NCI-H510A (cell line): ENCODE measurements around the gene KCNJ18.
"Not testable (repeated sequence)": the region's sequence is repeated elsewhere in the genome, so short reads cannot be mapped to it uniquely, and the experiment has no call there.

Experiments
- DNase-seq: peaks from one replicate; lab custom pipeline; 2025; lab: John Stamatoyannopoulos, UW

KCNJ18 gene

DNA sequence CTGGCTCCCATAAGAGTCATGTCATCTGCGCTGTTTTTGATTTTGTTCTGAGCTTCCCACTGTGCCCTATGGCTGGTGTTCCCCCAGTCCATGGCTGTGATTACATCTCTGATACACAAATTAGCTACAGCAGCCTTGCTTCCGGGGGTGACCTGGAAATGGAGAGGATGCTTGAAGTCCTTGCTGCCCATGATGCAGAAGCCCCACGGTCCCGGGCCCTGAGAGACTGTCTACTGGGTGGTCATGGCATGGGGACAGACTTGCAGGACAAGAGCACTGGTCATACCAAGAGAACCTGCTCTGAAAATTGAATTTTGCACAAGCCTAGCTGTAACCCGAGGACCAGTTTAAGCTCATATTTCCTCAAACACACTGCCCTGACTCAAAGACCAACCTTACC lies 38.8 kb downstream of the KCNJ18 start:
- DNase-seq: not testable (repeated sequence)

- not testable (repeated sequence) for DNase-seq
Observed at GRCh38 chr17:21733931-21734330, 41.6 kb downstream of the KCNJ18 start.

- DNase-seq: not testable (repeated sequence)
Observed at GRCh38 chr17:21735814-21736213, 43.5 kb downstream of the KCNJ18 start.

GRCh38 chr17:21737015-21737580 lies 44.8 kb downstream of the KCNJ18 start:
- DNase-seq: not testable (repeated sequence)

GRCh38 chr17:21738241-21738640 lies 45.9 kb downstream of the KCNJ18 start:
- not testable (repeated sequence) for DNase-seq

DNA sequence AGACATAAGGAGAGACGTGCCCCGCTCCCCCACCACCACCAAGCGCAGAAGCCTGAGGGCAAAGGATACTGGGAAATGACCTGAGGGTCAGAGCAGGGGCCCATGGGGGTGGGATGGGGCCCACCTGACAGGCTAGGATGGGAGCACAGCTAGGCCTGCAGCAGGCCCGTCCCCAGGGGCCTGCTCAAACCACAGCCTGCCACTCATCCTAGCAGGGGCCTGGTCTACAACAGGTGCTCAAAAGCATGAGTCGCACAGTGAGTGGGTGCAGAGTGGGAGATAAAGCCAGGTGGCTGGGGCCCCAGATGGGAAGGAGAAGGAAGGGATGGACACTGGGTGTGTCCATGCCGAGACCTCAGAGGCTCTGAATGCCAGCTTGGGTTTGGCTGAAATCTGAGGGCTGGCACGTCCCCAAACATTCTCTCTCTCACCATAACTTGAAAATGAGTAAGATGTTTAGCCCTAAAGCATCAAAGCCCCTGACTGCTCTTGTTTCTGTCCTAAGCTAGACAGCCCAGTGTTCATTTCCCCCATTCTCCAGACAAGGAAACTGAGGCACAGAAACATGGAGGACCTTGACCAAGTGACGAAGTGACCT lies 46.7 kb downstream of the KCNJ18 start:
- DNase-seq: not testable (repeated sequence)

DNA sequence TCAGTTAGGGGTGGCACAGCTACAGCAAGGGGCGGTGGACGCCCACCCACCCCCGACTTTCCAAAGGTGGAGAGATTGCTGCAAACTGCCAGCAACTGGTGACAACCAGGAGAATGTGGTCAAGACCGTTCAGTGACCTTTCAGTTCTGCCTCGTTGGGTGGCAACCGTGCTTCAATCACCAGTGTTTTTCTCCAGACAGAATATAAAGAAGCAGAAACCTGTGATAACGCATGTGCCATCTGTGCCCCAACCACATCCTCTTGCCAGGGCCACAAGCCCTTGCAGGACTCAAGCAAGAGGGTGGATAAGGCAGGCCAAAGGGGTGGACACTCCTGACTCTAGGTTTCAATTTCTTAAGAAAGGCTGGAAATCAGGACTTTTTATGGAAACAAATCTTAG lies 47.2 kb downstream of the KCNJ18 start:
- not testable (repeated sequence) for DNase-seq

DNA sequence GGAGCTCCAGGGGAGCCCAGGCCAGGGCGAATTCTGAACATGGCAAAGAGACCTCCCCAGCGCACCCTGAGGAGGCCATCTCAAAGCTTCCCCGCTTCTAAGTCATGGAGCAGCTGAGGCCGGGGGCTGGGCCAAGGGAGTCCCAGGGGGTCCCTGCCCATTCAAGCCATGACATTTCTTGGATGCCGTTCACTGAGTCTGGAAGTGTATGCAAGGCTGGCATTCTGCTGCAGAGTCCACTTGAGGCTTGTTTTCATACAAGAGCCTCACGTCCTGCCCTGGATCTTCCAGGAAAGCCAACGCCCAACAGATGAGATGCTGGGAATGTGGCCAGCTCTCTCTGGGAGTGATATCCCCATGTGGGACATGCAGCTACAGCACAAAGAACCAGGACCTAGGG lies 48.5 kb downstream of the KCNJ18 start:
- DNase-seq: not testable (repeated sequence)

DNA sequence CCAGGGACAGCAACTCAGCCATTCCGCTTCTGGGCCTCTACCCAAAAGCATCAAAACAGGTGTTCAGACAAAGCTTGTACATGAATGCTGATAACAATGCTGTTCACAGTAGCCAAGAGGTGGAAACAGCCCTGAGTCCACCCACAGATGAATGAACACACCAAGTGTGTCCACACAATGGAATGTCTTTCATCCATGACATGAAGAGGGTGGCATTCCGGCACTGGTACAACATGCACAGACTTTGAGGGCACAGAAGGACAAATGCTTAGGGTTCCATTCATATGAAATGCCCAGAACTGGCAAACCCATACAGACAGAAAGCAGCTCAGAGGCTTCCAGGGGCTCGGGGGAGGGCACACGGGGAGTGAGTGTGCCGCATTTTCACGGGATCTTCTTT lies 49.2 kb downstream of the KCNJ18 start:
- DNase-seq: not testable (repeated sequence)

DNA sequence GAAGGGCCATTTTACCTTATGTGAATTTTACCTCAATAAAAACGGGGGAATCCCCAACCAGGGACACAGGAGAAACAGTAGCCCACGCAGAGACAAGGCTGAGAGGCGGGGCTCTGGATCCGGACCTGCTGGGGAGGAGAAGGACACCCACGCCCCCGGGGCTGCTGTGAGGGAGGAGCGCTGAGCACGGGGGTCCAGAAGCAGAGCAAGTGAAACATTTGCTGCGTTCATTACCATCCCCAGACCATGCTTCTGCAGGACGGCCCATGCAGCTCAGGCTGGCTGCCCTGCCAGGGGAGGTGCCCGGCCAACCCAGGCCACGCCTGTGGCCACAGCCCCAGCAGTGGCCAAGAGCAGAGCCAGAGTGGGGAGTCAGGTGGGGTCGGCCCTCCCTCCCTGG lies 50.0 kb downstream of the KCNJ18 start:
- DNase-seq: no peak

DNA sequence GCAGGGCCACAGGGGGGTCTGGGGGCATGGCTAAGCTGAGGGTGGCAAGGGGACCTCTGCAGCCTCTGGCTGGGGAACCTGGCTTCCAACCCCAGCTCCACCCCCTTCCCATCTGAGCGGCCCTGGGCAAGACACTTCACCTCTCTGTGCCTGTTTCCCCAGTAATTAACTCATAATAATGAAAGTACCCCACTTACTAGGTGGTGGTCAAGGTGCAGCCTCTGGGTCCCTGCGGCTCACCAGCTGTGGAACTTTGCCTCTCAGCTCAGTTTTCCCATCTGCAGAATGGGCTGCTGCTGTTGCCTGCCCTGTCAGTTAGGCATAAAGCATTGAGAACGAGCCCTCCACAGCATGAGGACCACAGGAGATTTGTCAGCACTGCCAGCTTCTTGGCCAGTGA lies 51.8 kb downstream of the KCNJ18 start:
- DNase-seq: not testable (repeated sequence)

GRCh38 chr17:21744621-21745020 lies 52.3 kb downstream of the KCNJ18 start:
- DNase-seq: not testable (repeated sequence)

- DNase-seq: not testable (repeated sequence)
Observed at GRCh38 chr17:21745385-21746054, 53.2 kb downstream of the KCNJ18 start.

DNA sequence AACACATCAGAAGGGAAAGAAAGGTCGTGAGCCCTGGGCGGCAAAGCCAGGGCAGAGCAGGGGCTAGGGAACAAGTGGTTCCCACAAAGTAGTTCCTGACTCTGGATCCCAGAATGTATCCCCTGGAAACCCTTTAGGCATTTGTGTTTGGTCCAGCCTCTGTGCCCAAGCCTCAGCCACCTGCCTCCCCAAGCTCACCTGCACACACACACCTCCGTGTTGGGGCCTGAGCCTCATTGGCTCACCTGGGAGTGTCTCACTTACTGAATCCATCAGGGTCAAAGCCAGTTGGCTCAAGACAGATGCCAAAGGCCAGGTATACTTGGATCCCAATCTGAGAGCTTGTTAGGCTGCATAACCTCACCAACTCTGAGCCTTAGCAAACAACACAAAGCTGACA lies 54.1 kb downstream of the KCNJ18 start:
- not testable (repeated sequence) for DNase-seq

- DNase-seq: not testable (repeated sequence)
Observed at GRCh38 chr17:21747195-21747915, 55.0 kb downstream of the KCNJ18 start.

DNA sequence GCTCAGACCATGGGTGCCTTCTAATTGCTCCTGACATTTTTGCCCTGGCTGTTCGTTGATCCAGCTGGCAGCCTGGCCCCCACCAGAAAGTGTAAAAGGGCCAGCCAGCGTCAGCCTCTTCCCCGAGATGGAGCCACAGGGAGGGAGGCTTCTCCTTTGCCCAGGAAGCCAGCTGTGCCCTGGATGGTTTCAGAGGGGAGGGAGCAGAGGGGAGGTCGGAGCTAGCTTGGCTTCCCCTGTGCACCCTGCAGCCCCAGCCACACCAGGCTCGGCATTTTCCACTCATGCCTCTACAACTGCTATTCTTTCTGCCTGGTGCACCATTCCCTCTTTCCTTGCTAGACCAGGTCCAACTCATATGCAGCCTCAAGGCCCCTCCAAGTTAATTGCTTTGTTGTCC lies 56.4 kb downstream of the KCNJ18 start:
- not testable (repeated sequence) for DNase-seq

DNA sequence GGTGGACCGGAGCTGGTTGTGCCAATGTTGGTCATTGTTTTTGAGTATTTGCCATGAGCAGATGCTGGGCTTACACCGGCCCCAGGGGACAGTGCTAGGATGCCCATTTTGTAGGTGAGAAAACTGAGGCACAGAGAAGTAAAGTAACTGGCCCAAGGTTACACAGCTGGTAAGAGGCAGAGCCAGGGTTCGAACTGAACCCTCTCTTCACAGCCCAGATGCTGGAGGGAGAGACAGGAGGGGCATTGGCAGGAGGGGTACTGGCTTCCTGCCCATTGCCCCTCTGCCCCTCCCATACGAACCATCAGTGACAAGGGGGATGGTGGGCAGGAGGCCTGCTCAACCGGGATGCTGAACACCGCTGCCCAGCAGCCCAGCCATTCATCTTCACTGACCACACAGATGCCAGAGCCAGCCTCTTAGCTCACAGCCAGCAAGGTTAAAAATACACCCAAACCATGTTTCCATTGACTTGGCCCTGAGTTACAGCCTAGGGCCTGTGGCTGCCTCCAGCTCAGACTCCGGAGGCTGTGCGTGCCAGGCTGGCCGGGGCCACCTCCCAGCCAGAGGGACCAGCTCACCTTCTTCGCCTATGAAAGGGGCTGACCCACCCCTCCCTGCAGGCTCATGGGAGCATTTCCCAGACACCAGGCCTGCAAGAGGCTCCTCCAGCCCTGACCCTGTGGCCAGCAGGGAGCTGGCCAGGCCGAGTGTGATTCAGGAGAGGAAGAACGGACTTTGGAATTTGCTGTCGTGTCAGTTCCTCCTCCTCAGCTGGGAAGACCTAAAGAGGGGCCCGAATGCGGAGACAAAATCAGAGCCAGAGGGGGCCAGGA lies 57.6 kb downstream of the KCNJ18 start:
- DNase-seq: not testable (repeated sequence)

GRCh38 chr17:21751111-21751510 lies 58.8 kb downstream of the KCNJ18 start:
- DNase-seq: not testable (repeated sequence)
